Lower leg skin (tissue), 3 donors: ENCODE results near the gene SV2C.

Experiments
- CTCF ChIP-seq, 3 donors: fragments of 450-650 bp; IDR thresholded peaks; one replicate each; pipeline ENCODE4 v1.5.1; 2016; ENCODE audit warnings: antibody characterized with exemption in 3 of 3, mild to moderate bottlenecking in 3 of 3, moderate library complexity in 2 of 3
- POLR2A ChIP-seq, 2 donors: fragments of 450-650 bp; IDR thresholded peaks; one replicate each; pipeline ENCODE4 v1.6.1; 2016 to 2017; ENCODE audit warnings: antibody characterized with exemption in 2 of 2, mild to moderate bottlenecking in 1 of 2, moderate library complexity in 1 of 2

GRCh38 chr5:76312783-76313182 lies 229.6 kb downstream of the SV2C start:
- TF ChIP-seq CTCF (IDR thresholded peaks at IDR 0.05), result no peak
- no peak for TF ChIP-seq POLR2A (IDR thresholded peaks at IDR 0.05)
